NCI-H2029 treated with DMSO at 0.1 percent for 48 hours (cell line): ENCODE measurements around the gene GPC3.

ENCODE experiments used
- DNase-seq: peaks from one replicate; lab custom pipeline; 2025; lab: John Stamatoyannopoulos, UW

Gene GPC3

GRCh38 chrX:133968109-133968508 lies 17.3 kb downstream of the GPC3 start:
- DNase-seq = no peak

GRCh38 chrX:133966199-133966598 lies 19.2 kb downstream of the GPC3 start:
- no peak for DNase-seq

- DNase-seq = no peak
Observed at GRCh38 chrX:133965321-133965720, 20.1 kb downstream of the GPC3 start.

- DNase-seq = no peak
Observed at GRCh38 chrX:133961046-133961445, 24.3 kb downstream of the GPC3 start.

- DNase-seq = no peak
Observed at GRCh38 chrX:133959972-133960371, 25.4 kb downstream of the GPC3 start.

- no peak for DNase-seq
Observed at GRCh38 chrX:133958997-133959688, 26.3 kb downstream of the GPC3 start.

GRCh38 chrX:133956570-133957340 lies 28.6 kb downstream of the GPC3 start:
- DNase-seq = no peak

GRCh38 chrX:133953785-133954355 lies 31.5 kb downstream of the GPC3 start:
- no peak for DNase-seq

- no peak for DNase-seq
Observed at GRCh38 chrX:133953078-133953477, 32.3 kb downstream of the GPC3 start.

GRCh38 chrX:133951098-133951497 lies 34.3 kb downstream of the GPC3 start:
- no peak for DNase-seq

GRCh38 chrX:133950214-133950613 lies 35.2 kb downstream of the GPC3 start:
- DNase-seq = no peak

- no peak for DNase-seq
Observed at GRCh38 chrX:133948895-133949294, 36.5 kb downstream of the GPC3 start.

- DNase-seq = no peak
Observed at GRCh38 chrX:133947996-133948395, 37.4 kb downstream of the GPC3 start.

GRCh38 chrX:133947022-133947421 lies 38.4 kb downstream of the GPC3 start:
- no peak for DNase-seq

GRCh38 chrX:133943507-133943906 lies 41.9 kb downstream of the GPC3 start:
- no peak for DNase-seq

GRCh38 chrX:133939655-133940302 lies 45.6 kb downstream of the GPC3 start:
- no peak for DNase-seq

- DNase-seq = no peak
Observed at GRCh38 chrX:133938530-133938929, 46.9 kb downstream of the GPC3 start.

- no peak for DNase-seq
Observed at GRCh38 chrX:133937022-133937421, 48.4 kb downstream of the GPC3 start.

GRCh38 chrX:133935076-133935475 lies 50.3 kb downstream of the GPC3 start:
- DNase-seq = no peak

- no peak for DNase-seq
Observed at GRCh38 chrX:133933316-133933715, 52.1 kb downstream of the GPC3 start.

- DNase-seq = no peak
Observed at GRCh38 chrX:133929836-133930464, 55.4 kb downstream of the GPC3 start.

GRCh38 chrX:133928365-133928764 lies 57.0 kb downstream of the GPC3 start:
- DNase-seq = no peak
